ENCODE measurements around the gene NCAN. TPM values are rescaled to one million over a fixed set of nuclear protein-coding genes. Genes with fewer than 3 reads are reported as not detected.
A peak's percentile ranks its signal among the peaks of the same experiment; 100 is the strongest.
"Not testable (repeated sequence)": the region's sequence is repeated elsewhere in the genome, so short reads cannot be mapped to it uniquely, and the experiment has no call there.

Gene NCAN
- total RNA-seq, 1 donor from 2014 or later: 0.17 TPM

DNA sequence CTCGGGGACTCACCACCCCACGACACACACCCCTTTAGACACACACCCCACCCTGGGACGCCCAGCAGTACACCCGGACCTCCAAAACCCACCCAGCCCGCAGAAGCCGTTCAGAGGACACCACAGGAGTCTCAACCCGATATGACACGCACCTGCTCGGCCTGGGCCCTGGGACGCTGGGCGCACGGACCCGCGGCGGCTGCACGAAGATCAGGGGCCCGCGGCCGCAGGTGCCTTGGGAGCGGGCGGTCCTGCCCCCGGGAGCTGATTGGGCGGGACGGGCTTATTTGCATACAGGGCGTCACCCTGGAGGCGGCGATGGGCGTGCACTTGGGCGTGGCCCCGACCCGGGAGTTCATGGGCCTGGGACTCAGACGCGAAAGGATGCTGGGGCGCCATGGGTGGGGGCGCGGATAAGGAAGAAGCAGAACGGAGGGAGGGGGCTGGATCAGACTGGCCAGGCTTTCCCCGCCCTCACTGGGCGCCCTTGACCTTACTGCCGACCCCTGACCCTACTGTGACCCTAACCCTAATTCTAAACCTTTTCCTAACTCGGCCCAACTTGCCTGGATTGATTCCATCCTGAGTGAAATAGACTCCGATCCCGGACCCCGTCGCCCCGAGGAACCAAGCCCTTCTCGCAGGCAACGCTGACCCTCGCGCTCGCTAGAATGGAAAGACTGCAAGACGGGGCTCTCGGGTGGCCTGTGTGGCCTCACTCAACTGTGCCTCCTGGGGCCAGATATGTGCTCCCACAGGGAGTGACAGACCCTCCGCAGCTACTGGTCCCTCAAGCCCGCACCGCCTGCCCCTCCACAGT is 41.5 kb upstream of the NCAN start, which contains the start of gene MEF2B:
TSS of gene MEF2B (minus strand) at position 211 of the 820 bp plus-strand sequence. CDS start 19,528 bp downstream, outside the sequence.
- Histone ChIP-seq H3K27me3 (ENCODE audit: control insufficient read depth, insufficient read depth, low read length) (peaks cover 11% of the 10 kb centered on the region), H3K4me3 (ENCODE audit: low read depth, low read length) (no peak within 1 kb of the TSS), H3K36me3 (ENCODE audit: control insufficient read depth, insufficient read depth, low read length) (no peaks in the 10 kb centered on the region)
- TF ChIP-seq CTCF (IDR thresholded peaks at IDR 0.05; ENCODE audit: insufficient read depth, low read length, poor library complexity, severe bottlenecking): no peak
- DNase-seq (ENCODE audit: low read depth): peak; percentile 37

- DNase-seq (ENCODE audit: low read depth): no peak
- Histone ChIP-seq H3K4me3 (ENCODE audit: low read depth, low read length) (no peak overlapping the region), H3K36me3 (ENCODE audit: control insufficient read depth, insufficient read depth, low read length) (no peaks in the 10 kb centered on the region), H3K27me3 (ENCODE audit: control insufficient read depth, insufficient read depth, low read length) (peaks cover 11% of the 10 kb centered on the region)
- no peak for TF ChIP-seq CTCF (IDR thresholded peaks at IDR 0.05; ENCODE audit: insufficient read depth, low read length, poor library complexity, severe bottlenecking)
These were observed 40.7 kb upstream of the NCAN start for GRCh38 chr19:19170873-19171672.

DNA sequence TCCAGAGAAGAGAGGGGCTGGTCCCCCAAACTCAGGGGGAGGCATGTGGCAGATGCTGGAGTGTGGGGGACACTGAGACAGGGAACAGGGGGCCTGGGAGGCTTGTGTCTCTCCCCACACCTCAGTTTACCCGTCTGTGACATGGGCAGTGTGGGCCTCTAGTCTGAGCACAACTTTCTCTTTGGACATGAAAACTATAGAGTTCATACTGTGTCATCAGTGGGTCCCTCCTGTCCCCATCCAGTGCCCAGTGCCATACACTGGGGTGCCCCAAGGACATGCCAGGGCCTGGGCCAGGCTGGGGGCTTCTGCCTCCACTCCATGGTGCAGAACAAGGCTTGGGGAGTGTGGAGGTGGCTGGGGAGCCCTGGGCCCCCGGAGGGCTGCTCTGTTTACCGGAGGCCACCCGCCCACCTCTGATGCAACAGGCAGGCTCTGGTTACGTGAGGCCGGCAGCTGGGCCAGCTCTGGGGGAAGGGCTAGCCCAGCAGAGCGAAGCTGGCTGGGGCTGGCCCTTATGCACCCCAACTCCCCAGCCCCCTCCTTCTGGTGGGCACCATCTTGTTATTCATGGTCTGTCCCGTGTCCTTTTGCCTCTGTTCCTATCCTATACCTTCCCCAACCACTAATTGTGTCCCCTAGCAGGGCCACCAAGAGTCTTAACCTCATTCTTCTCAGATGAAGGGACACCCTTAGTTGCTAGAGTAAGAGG is 39.8 kb upstream of the NCAN start:
- no peak for DNase-seq (ENCODE audit: low read depth)

GRCh38 chr19:19173243-19173642 is 38.5 kb upstream of the NCAN start:
- H3K36me3 ChIP-seq (ENCODE audit: control insufficient read depth, insufficient read depth, low read length); H3K4me3 ChIP-seq (ENCODE audit: low read depth, low read length); DNase-seq (ENCODE audit: low read depth): not testable (repeated sequence)
- H3K27me3 ChIP-seq (ENCODE audit: control insufficient read depth, insufficient read depth, low read length): peaks cover 11% of the 10 kb centered on the region

More for the DNA sequence above, 39.8 kb upstream of the NCAN start:
- Histone ChIP-seq H3K36me3 (ENCODE audit: control insufficient read depth, insufficient read depth, low read length) (no peaks in the 10 kb centered on the region), H3K27me3 (ENCODE audit: control insufficient read depth, insufficient read depth, low read length) (peaks cover 11% of the 10 kb centered on the region), H3K4me3 (ENCODE audit: low read depth, low read length) (no peak overlapping the region)
- no peak for TF ChIP-seq CTCF (IDR thresholded peaks at IDR 0.05; ENCODE audit: insufficient read depth, low read length, poor library complexity, severe bottlenecking)

- H3K36me3 ChIP-seq (ENCODE audit: control insufficient read depth, insufficient read depth, low read length): peaks cover 2% of the 10 kb centered on the region
- no peaks in the 10 kb centered on the region for H3K27me3 ChIP-seq (ENCODE audit: control insufficient read depth, insufficient read depth, low read length)
- no peak overlapping the region for H3K4me3 ChIP-seq (ENCODE audit: low read depth, low read length)
- no peak for DNase-seq (ENCODE audit: low read depth)
- TF ChIP-seq CTCF (IDR thresholded peaks at IDR 0.05; ENCODE audit: insufficient read depth, low read length, poor library complexity, severe bottlenecking): no peak
These were observed 34.8 kb upstream of the NCAN start for GRCh38 chr19:19176950-19177349.

Measured in kidney epithelial cell (primary cell).